AG09309 (cell line): Measurements from ENCODE around the gene BICC1.

Source experiments
- DNase-seq: peaks from one replicate; pipeline ENCODE4 v3.0.0-alpha.2; 2010; ENCODE audit warnings: low read depth
- H3K4me3 ChIP-seq: 2 replicates; pipeline ENCODE4 v1.5.1; 2011; ENCODE audit warnings: mild to moderate bottlenecking, low read depth, low read length, moderate library complexity; ENCODE audit not compliant: control insufficient read depth
- TF ChIP-seq, protein P1 (sequence below): IDR thresholded peaks from 2 replicates; pipeline ENCODE4 v1.5.1; 2011; ENCODE audit warnings: mild to moderate bottlenecking, low read depth, low read length, inconsistent platforms; ENCODE audit not compliant: insufficient read depth, control insufficient read depth; ENCODE audit errors: missing control alignments

The BICC1 gene

GRCh38 chr10:58784361-58784760, 271.7 kb downstream of the BICC1 start:
- no peak overlapping the region for H3K4me3 ChIP-seq
- TF ChIP-seq, protein P1, sequence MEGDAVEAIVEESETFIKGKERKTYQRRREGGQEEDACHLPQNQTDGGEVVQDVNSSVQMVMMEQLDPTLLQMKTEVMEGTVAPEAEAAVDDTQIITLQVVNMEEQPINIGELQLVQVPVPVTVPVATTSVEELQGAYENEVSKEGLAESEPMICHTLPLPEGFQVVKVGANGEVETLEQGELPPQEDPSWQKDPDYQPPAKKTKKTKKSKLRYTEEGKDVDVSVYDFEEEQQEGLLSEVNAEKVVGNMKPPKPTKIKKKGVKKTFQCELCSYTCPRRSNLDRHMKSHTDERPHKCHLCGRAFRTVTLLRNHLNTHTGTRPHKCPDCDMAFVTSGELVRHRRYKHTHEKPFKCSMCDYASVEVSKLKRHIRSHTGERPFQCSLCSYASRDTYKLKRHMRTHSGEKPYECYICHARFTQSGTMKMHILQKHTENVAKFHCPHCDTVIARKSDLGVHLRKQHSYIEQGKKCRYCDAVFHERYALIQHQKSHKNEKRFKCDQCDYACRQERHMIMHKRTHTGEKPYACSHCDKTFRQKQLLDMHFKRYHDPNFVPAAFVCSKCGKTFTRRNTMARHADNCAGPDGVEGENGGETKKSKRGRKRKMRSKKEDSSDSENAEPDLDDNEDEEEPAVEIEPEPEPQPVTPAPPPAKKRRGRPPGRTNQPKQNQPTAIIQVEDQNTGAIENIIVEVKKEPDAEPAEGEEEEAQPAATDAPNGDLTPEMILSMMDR = no peak
- DNase-seq = no peak

DNA sequence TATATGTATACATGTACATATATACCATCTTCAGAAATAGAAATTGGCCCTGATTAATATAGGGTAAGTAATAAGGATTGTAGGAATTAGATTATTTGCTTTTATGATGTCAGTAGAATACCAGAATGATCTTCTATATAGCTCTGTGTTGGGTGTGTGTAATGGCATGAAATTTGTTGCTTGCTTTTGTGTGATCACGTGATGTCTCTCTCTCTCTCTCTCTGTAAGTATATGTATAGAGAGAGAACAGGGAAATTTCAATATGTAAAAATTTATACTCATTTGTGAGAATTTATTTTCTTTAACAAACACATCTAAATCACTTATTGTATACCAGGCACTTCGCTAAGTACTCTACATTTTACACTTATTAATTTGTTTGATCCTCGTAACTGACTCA, 272.7 kb downstream of the BICC1 start:
- no peak overlapping the region for H3K4me3 ChIP-seq
- TF ChIP-seq, protein P1 = no peak
- DNase-seq = no peak

DNA sequence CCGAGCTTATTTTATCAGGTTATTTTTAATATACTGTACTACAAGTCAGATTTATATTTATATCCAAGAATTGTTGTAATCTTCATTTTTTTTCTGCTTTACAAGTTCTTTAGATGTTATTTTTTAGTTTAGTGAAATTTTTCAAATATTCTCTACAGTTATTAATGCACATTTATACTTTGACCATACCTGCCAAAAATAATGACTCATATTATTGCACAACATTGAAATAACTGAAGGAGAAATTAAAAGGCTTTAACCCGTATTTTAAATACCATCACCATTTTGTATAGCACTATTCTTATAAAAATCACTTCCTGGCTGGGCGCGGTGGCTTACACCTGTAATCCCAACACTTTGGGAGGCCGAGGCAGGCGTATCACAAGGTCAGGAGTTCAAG, 278.5 kb downstream of the BICC1 start:
- no peak for DNase-seq
- TF ChIP-seq, protein P1 = no peak
- no peak overlapping the region for H3K4me3 ChIP-seq

DNA sequence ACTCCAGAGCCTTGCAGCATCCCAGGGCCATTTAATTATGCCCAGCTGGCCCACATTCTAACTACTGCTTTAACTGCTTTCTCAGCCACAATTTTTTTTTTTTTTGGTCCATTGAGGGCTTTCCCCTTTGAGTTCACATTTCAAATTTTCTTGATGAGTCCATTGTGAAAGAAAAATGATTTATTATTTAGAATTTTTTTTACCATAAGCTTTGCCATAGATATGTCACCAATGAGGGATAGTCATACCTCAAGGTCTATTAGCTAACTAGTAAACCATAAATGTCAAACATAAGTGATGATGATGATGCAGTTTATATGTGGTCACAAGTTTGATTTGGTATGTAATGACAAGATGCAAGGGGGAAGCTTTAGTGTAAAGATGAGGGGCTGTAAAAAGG, 282.9 kb downstream of the BICC1 start:
- DNase-seq = no peak
- TF ChIP-seq, protein P1 = no peak
- no peak overlapping the region for H3K4me3 ChIP-seq

GRCh38 chr10:58796242-58796641, 283.6 kb downstream of the BICC1 start:
- no peak overlapping the region for H3K4me3 ChIP-seq
- DNase-seq = no peak
- TF ChIP-seq, protein P1 = no peak

DNA sequence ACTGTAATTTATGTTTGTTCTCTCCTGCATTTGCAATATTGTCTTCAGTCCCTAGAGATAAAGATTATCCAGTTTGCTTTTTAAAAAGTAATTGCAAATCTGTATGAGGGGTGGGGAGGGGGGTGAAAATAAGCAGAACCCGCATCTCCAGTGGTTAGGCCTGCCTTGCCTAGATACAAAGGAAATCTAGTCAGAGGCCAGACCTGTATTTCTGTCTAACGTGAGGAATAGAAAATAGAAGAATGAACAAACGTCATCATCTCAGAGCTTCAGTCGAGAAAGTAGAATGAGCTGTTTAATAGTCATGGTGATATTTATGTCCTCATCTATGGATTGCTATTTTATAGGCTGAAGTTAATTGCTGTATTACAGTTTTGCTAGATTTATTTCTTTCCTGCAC, 284.2 kb downstream of the BICC1 start:
- TF ChIP-seq, protein P1 = no peak
- no peak overlapping the region for H3K4me3 ChIP-seq
- DNase-seq = no peak

DNA sequence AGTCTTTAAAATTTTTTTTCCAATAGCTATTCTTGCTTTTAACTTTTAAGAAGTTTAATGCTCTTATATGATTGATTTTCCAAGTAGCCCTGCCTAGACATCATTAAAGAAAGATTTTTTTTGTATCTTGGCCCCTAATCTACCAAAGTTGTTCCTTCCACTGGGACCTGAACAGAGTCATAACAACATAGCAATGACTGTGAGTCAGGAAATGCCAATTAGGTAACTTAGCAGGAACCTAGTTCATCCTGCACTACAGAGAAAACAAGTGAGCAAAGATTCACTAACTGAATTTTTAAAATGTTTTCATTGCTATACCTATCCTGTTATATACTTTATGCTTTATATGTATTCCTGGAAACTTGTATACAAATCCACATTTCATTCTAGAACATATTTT, 284.7 kb downstream of the BICC1 start:
- TF ChIP-seq, protein P1 = no peak
- DNase-seq = no peak

More for the DNA sequence above, 284.7 kb downstream of the BICC1 start:
- H3K4me3 ChIP-seq = no peak overlapping the region
